ENCODE measurements around the gene BLACAT1.

DNA sequence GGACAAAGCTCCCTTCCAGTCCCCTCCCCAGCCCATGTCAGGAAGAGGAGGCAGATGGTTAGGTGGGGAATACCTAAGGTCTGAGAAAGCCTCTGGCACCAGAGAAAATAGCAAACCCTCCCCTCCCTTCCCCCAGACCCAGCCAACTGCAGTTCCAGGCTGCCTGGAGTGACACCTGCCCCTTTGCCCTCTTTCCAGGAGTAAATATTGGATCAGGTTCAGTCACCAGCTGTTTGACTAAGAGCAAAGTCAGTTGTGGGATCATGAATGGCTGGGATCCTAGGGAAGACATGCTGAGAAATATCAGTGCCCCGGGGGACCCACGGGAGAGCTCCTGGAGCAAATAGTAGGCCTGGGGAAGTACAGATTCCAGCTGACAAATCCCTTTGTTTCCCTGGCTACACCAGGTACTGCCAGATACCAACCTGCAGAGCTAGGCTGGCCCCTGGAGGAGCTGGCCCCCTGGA lies 36.4 kb upstream of the BLACAT1 start:
- TF ChIP-seq FOXK2 (IDR thresholded peaks at IDR 0.05), result peak; percentile 75; the same call in 1 of the 2 replicates
- TF ChIP-seq ETV6 (CRISPR knock-in tag; conservative IDR thresholded peaks at IDR 0.05), result no peak
- TF ChIP-seq KAT2B (IDR thresholded peaks at IDR 0.05; ENCODE audit: borderline replicate concordance, low read depth, low read length), result no peak
- TF ChIP-seq ZNF24 (IDR thresholded peaks at IDR 0.05), result no peak
- no peak for TF ChIP-seq TCF12 (IDR thresholded peaks at IDR 0.05)
- no peak for TF ChIP-seq TCF12 (CRISPR knock-in tag; IDR thresholded peaks at IDR 0.05)
- TF ChIP-seq, protein P1, sequence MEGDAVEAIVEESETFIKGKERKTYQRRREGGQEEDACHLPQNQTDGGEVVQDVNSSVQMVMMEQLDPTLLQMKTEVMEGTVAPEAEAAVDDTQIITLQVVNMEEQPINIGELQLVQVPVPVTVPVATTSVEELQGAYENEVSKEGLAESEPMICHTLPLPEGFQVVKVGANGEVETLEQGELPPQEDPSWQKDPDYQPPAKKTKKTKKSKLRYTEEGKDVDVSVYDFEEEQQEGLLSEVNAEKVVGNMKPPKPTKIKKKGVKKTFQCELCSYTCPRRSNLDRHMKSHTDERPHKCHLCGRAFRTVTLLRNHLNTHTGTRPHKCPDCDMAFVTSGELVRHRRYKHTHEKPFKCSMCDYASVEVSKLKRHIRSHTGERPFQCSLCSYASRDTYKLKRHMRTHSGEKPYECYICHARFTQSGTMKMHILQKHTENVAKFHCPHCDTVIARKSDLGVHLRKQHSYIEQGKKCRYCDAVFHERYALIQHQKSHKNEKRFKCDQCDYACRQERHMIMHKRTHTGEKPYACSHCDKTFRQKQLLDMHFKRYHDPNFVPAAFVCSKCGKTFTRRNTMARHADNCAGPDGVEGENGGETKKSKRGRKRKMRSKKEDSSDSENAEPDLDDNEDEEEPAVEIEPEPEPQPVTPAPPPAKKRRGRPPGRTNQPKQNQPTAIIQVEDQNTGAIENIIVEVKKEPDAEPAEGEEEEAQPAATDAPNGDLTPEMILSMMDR (CRISPR knock-in tag; IDR thresholded peaks at IDR 0.05), result no peak
- no peak for TF ChIP-seq BHLHE40 (IDR thresholded peaks at IDR 0.05; ENCODE audit: low read length)
- TF ChIP-seq, protein P2, sequence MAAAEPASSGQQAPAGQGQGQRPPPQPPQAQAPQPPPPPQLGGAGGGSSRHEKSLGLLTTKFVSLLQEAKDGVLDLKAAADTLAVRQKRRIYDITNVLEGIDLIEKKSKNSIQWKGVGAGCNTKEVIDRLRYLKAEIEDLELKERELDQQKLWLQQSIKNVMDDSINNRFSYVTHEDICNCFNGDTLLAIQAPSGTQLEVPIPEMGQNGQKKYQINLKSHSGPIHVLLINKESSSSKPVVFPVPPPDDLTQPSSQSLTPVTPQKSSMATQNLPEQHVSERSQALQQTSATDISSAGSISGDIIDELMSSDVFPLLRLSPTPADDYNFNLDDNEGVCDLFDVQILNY (CRISPR knock-in tag; conservative IDR thresholded peaks at IDR 0.05), result no peak
- TF ChIP-seq CBX2 (IDR thresholded peaks at IDR 0.05; ENCODE audit: low read depth, low read length), result no peak
- no peak for TF ChIP-seq CBX2 (CRISPR knock-in tag; IDR thresholded peaks at IDR 0.05; ENCODE audit: low read depth)
- TF ChIP-seq, protein P3, sequence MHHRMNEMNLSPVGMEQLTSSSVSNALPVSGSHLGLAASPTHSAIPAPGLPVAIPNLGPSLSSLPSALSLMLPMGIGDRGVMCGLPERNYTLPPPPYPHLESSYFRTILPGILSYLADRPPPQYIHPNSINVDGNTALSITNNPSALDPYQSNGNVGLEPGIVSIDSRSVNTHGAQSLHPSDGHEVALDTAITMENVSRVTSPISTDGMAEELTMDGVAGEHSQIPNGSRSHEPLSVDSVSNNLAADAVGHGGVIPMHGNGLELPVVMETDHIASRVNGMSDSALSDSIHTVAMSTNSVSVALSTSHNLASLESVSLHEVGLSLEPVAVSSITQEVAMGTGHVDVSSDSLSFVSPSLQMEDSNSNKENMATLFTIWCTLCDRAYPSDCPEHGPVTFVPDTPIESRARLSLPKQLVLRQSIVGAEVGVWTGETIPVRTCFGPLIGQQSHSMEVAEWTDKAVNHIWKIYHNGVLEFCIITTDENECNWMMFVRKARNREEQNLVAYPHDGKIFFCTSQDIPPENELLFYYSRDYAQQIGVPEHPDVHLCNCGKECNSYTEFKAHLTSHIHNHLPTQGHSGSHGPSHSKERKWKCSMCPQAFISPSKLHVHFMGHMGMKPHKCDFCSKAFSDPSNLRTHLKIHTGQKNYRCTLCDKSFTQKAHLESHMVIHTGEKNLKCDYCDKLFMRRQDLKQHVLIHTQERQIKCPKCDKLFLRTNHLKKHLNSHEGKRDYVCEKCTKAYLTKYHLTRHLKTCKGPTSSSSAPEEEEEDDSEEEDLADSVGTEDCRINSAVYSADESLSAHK (CRISPR knock-in tag; IDR thresholded peaks at IDR 0.05; ENCODE audit: borderline replicate concordance), result no peak
- TF ChIP-seq ZNF451 (CRISPR knock-in tag; IDR thresholded peaks at IDR 0.05), result no peak
- TF ChIP-seq POLR2A (IDR thresholded peaks at IDR 0.05; ENCODE audit: insufficient read depth in 1 of 2, low read depth in 2 of 2, low read length in 2 of 2), result 0 out of 4 replicates have a peak, but pooled peaks of 1 of the 2 experiments have one; percentile 18

Data from HepG2 (cell line).